GM21447 (cell line): ENCODE measurements around the gene ZNF613.
"Not testable (repeated sequence)": the region's sequence is repeated elsewhere in the genome, so short reads cannot be mapped to it uniquely, and the experiment has no call there.

Source experiments
- ATAC-seq: cut with Tn5 transposase; IDR thresholded peaks from one replicate; pipeline ENCODE4 v1.9.1; 2021; ENCODE audit not compliant: unreplicated experiment

The ZNF613 gene

GRCh38 chr19:51926784-51927741, at the start of gene ZNF613:
ZNF613 (plus strand) TSS chr19:51927472; CDS start chr19:51936221, 8,749 bp downstream.
- peak; percentile 78 for ATAC-seq

- no peak for ATAC-seq
These were observed 44.8 kb upstream of the ZNF613 start for GRCh38 chr19:51882518-51882917.

GRCh38 chr19:51884713-51885112, 42.6 kb upstream of the ZNF613 start:
- no peak for ATAC-seq

GRCh38 chr19:51887522-51888498, 39.5 kb upstream of the ZNF613 start, which contains the start of gene ZNF577:
ZNF577 (minus strand) TSS chr19:51887951; CDS start chr19:51880382, 7,569 bp downstream.
- no peak for ATAC-seq

- no peak for ATAC-seq
These were observed 37.3 kb upstream of the ZNF613 start for GRCh38 chr19:51889934-51890333.

- ATAC-seq = no peak
These were observed 36.0 kb upstream of the ZNF613 start for GRCh38 chr19:51891193-51891747.

- no peak for ATAC-seq
These were observed 25.4 kb upstream of the ZNF613 start for GRCh38 chr19:51901860-51902259.

- no peak for ATAC-seq
These were observed 24.1 kb upstream of the ZNF613 start for GRCh38 chr19:51903192-51903591.

- no peak for ATAC-seq
These were observed 22.7 kb upstream of the ZNF613 start, which contains the start of gene ZNF649 for GRCh38 chr19:51904331-51905165. ZNF649 (minus strand) TSS chr19:51905017; CDS start chr19:51900107, 4,910 bp downstream.

- no peak for ATAC-seq
These were observed 22.1 kb upstream of the ZNF613 start for GRCh38 chr19:51905206-51905605.

- ATAC-seq = not testable (repeated sequence)
These were observed 21.6 kb upstream of the ZNF613 start for GRCh38 chr19:51905639-51906038.

GRCh38 chr19:51906108-51906507, 21.2 kb upstream of the ZNF613 start:
- ATAC-seq = not testable (repeated sequence)

- not testable (repeated sequence) for ATAC-seq
These were observed 19.3 kb upstream of the ZNF613 start for GRCh38 chr19:51907981-51908380.

- ATAC-seq = no peak
These were observed 11.9 kb upstream of the ZNF613 start for GRCh38 chr19:51915324-51915867.

GRCh38 chr19:51916167-51916566, 11.1 kb upstream of the ZNF613 start:
- ATAC-seq = no peak

- ATAC-seq = no peak
These were observed 7.7 kb upstream of the ZNF613 start for GRCh38 chr19:51919606-51920005.

- ATAC-seq = no peak
These were observed 5.3 kb upstream of the ZNF613 start for GRCh38 chr19:51921949-51922348.

GRCh38 chr19:51926426-51926783, 867 bp upstream of the ZNF613 start:
- no peak for ATAC-seq

- no peak for ATAC-seq
These were observed 587 bp downstream of the ZNF613 start for GRCh38 chr19:51927859-51928258.

- no peak for ATAC-seq
These were observed 4.6 kb downstream of the ZNF613 start for GRCh38 chr19:51931921-51932320.
